HepG2 (cell line): ENCODE results near the gene IZUMO4. TPM values are rescaled to one million over a fixed set of nuclear protein-coding genes. Genes with fewer than 3 reads are reported as not detected.

Experiments
- ASH2L ChIP-seq: fragments of 300-600, 200-600 bp; sonication (generic); IDR thresholded peaks from 2 replicates; pipeline ENCODE4 v1.7.0; 2017; ENCODE audit warnings: low read depth, mild to moderate bottlenecking, moderate library complexity, mixed read lengths, low read length; ENCODE audit not compliant: insufficient read length
- CBX1 ChIP-seq: IDR thresholded peaks from one replicate; pipeline ENCODE4 v1.6.1; 2016; ENCODE audit warnings: antibody characterized with exemption, low read depth
- CHD2 ChIP-seq: IDR thresholded peaks from 2 replicates; pipeline ENCODE4 v1.6.1; 2011; ENCODE audit warnings: low read depth, low read length, improper control_type of control experiment
- DR1 ChIP-seq: sonication (generic); formaldehyde crosslinking; IDR thresholded peaks from 2 replicates; pipeline ENCODE4 v1.8.0; 2021; ENCODE audit warnings: mild to moderate bottlenecking, missing genetic modification reagents, inconsistent platforms
- FLYWCH1 ChIP-seq: sonication (generic); formaldehyde crosslinking; IDR thresholded peaks from 2 replicates; pipeline ENCODE4 v1.8.1; 2023; ENCODE audit warnings: mild to moderate bottlenecking, missing genetic modification reagents
- IRX3 ChIP-seq: sonication (generic); formaldehyde crosslinking; IDR thresholded peaks from 2 replicates; pipeline ENCODE4 v1.8.1; 2023; ENCODE audit warnings: mild to moderate bottlenecking, low read depth, missing genetic modification reagents, borderline replicate concordance
- KLF12 ChIP-seq: sonication (generic); formaldehyde crosslinking; IDR thresholded peaks from 2 replicates; pipeline ENCODE4 v1.4.0; 2020; ENCODE audit warnings: missing genetic modification reagents, borderline replicate concordance
- SALL1 ChIP-seq: sonication (generic); formaldehyde crosslinking; IDR thresholded peaks from 2 replicates; pipeline ENCODE4 v1.8.0; 2022; ENCODE audit warnings: mild to moderate bottlenecking, missing genetic modification reagents
- SAP130 ChIP-seq: IDR thresholded peaks from 2 replicates; pipeline ENCODE4 v1.6.1; 2016; ENCODE audit warnings: low read depth
- SIX4 ChIP-seq: sonication (generic); formaldehyde crosslinking; IDR thresholded peaks from 2 replicates; pipeline ENCODE4 v1.4.0; 2020; ENCODE audit warnings: missing genetic modification reagents
- TBX2 ChIP-seq: sonication (generic); formaldehyde crosslinking; IDR thresholded peaks from 2 replicates; pipeline ENCODE4 v1.5.0; 2020; ENCODE audit warnings: missing genetic modification reagents, mild to moderate bottlenecking, borderline replicate concordance
- TCF12 ChIP-seq, 2 experiments: fragments of 450-650 bp in 1 of 2; sonication (generic) in 1 of 2; formaldehyde crosslinking in 1 of 2; IDR thresholded peaks; 2 replicates each; pipeline versions ENCODE4 v1.6.1 to v1.8.0; 2017 to 2022; ENCODE audit warnings: antibody characterized with exemption in 1 of 2, mild to moderate bottlenecking in 1 of 2, missing genetic modification reagents in 1 of 2, moderate library complexity in 1 of 2
- TSC22D2 ChIP-seq: sonication (generic); formaldehyde crosslinking; IDR thresholded peaks from 2 replicates; pipeline ENCODE4 v1.5.1; 2020; ENCODE audit warnings: missing genetic modification reagents, mild to moderate bottlenecking, borderline replicate concordance
- ZNF326 ChIP-seq: sonication (generic); formaldehyde crosslinking; IDR thresholded peaks from 2 replicates; pipeline ENCODE4 v1.4.0; 2020; ENCODE audit warnings: missing genetic modification reagents, borderline replicate concordance
- ZNF549 ChIP-seq: sonication (generic); formaldehyde crosslinking; IDR thresholded peaks from 2 replicates; pipeline ENCODE4 v1.5.0; 2020; ENCODE audit warnings: missing genetic modification reagents
- ZNF589 ChIP-seq: sonication (generic); formaldehyde crosslinking; conservative IDR thresholded peaks from 2 replicates; pipeline ENCODE4 v1.8.0; 2022; ENCODE audit warnings: mild to moderate bottlenecking, moderate library complexity, missing genetic modification reagents
- ZNF737 ChIP-seq: sonication (generic); formaldehyde crosslinking; IDR thresholded peaks from 2 replicates; pipeline ENCODE4 v1.5.0; 2020; ENCODE audit warnings: missing genetic modification reagents, mild to moderate bottlenecking, borderline replicate concordance
- polyA plus RNA-seq, 8 experiments: library from polyadenylated mRNA; depleted of rRNA in 3 of 8; stranded (reverse) in 7 of 8; unstranded in 1 of 8; fragments of >200 nt; fragmentation: Illumina TruSeq in 4 of 8; extraction: Trizol in 4 of 8; gene quantifications; 2 replicates each; pipeline versions ENCODE4 v1.2.1 to v1.2.3, GENCODE V29; 2011 to 2016; ENCODE audit warnings: low read depth in 4 of 8, missing spikeins in 1 of 8, mixed read lengths in 1 of 8; ENCODE audit not compliant: insufficient read depth in 1 of 8
- total RNA-seq, 5 experiments: library from RNA; depleted of rRNA; stranded (reverse); fragments of >200 nt; fragmentation: Illumina TruSeq; extraction: Trizol; gene quantifications; 2 replicates each; pipeline ENCODE4 v1.2.3, GENCODE V29; 2016; ENCODE audit warnings: low read depth in 1 of 5
- TF ChIP-seq, protein P1 (sequence below): sonication (generic); formaldehyde crosslinking; IDR thresholded peaks from 2 replicates; pipeline ENCODE4 v1.4.0; 2020; ENCODE audit warnings: missing genetic modification reagents
- TF ChIP-seq, protein P2 (sequence below): IDR thresholded peaks from 2 replicates; pipeline ENCODE4 v1.6.1; 2016; ENCODE audit warnings: low read depth, borderline replicate concordance
- TF ChIP-seq, protein P3 (sequence below): sonication (generic); formaldehyde crosslinking; IDR thresholded peaks from 2 replicates; pipeline ENCODE4 v1.4.0; 2020; ENCODE audit warnings: mild to moderate bottlenecking, missing genetic modification reagents
- TF ChIP-seq, protein P4 (sequence below): sonication (generic); formaldehyde crosslinking; IDR thresholded peaks from 2 replicates; pipeline ENCODE4 v1.5.0; 2020; ENCODE audit warnings: missing genetic modification reagents, mild to moderate bottlenecking, borderline replicate concordance
- TF ChIP-seq, protein P5 (sequence below): IDR thresholded peaks from 2 replicates; pipeline ENCODE4 v1.6.1; 2016
- TF ChIP-seq, protein P6 (sequence below): sonication (generic); formaldehyde crosslinking; IDR thresholded peaks from 2 replicates; pipeline ENCODE4 v1.4.0; 2020; ENCODE audit warnings: missing genetic modification reagents

The IZUMO4 gene
- total and polyA plus RNA-seq, 2 of the 13 experiments (the other 11 are each of a cell fraction or from before 2014, with no cell fraction given): 0.77 to 3.9 TPM

DNA sequence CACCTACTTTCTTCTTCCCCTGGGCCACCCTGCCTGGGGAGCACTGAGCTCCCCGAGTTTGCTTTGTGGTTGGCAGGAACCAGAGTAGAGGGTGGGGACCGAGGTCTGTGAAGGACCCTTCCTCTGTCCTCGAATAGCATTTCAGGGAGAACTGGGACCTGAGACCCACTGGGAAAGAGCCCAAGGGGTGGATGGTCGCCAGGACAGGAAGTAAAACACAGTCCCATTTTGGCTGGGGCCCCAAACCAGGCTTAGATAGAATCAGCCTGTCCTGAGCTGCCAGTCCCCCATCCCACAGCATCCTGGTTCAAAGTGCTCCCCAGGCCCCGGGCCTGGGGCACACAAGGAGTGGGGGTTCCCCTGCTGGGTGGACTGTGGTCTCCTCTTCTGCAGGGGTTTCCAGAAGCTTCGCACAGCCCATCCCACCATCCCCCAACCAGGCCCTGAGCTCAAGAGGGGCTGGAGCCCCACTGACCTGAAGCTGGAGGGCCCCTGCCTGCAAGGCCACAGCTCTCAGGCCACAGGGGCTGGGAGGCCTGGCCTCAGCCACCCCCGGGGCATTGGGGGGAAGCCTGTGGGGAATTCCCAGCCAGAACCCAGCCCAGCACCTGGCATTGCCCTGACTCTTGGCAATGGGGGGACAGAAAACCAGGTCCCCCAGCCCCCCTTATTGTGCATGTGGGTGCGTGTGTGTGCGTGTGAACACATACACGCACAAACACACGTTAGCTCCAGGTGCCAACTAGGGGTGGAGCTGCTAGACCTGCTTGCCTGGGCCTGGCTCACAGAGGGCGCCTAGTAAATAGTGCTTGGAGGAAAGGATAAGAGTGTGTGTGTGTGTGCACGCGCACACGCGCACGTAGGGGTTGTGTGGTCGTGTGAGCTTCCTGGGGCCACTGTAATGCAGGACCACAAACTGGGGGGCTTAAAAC is 44.7 kb upstream of the IZUMO4 start (continued):
- TF ChIP-seq, protein P1, sequence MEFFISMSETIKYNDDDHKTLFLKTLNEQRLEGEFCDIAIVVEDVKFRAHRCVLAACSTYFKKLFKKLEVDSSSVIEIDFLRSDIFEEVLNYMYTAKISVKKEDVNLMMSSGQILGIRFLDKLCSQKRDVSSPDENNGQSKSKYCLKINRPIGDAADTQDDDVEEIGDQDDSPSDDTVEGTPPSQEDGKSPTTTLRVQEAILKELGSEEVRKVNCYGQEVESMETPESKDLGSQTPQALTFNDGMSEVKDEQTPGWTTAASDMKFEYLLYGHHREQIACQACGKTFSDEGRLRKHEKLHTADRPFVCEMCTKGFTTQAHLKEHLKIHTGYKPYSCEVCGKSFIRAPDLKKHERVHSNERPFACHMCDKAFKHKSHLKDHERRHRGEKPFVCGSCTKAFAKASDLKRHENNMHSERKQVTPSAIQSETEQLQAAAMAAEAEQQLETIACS: no peak
- TF ChIP-seq ASH2L: no peak
- no peak for TF ChIP-seq TCF12 (IDR thresholded peaks at IDR 0.05)
- no peak for TF ChIP-seq TCF12 (CRISPR knock-in tag; IDR thresholded peaks at IDR 0.05)
- TF ChIP-seq FLYWCH1 (CRISPR knock-in tag): no peak
- no peak for TF ChIP-seq DR1 (CRISPR knock-in tag)
- TF ChIP-seq KLF12 (CRISPR knock-in tag): peak; percentile 52; the same call in 1 of the 2 replicates
- TF ChIP-seq ZNF549 (CRISPR knock-in tag): no peak
- TF ChIP-seq, protein P2, sequence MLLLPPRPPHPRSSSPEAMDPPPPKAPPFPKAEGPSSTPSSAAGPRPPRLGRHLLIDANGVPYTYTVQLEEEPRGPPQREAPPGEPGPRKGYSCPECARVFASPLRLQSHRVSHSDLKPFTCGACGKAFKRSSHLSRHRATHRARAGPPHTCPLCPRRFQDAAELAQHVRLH (CRISPR knock-in tag): no peak
- no peak for TF ChIP-seq CBX1
- TF ChIP-seq ZNF326 (CRISPR knock-in tag): no peak
- TF ChIP-seq ZNF589 (CRISPR knock-in tag): no peak
- TF ChIP-seq, protein P3, sequence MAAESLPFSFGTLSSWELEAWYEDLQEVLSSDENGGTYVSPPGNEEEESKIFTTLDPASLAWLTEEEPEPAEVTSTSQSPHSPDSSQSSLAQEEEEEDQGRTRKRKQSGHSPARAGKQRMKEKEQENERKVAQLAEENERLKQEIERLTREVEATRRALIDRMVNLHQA: no peak
- peak; percentile 84; the same call in 1 of the 2 replicates for TF ChIP-seq TBX2
- TF ChIP-seq, protein P4, sequence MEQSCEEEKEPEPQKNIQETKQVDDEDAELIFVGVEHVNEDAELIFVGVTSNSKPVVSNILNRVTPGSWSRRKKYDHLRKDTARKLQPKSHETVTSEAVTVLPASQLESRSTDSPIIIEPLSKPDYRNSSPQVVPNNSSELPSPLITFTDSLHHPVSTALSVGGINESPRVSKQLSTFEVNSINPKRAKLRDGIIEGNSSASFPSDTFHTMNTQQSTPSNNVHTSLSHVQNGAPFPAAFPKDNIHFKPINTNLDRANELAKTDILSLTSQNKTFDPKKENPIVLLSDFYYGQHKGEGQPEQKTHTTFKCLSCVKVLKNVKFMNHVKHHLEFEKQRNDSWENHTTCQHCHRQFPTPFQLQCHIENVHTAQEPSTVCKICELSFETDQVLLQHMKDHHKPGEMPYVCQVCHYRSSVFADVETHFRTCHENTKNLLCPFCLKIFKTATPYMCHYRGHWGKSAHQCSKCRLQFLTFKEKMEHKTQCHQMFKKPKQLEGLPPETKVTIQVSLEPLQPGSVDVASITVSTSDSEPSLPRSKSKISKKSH (CRISPR knock-in tag): no peak
- TF ChIP-seq, protein P5, sequence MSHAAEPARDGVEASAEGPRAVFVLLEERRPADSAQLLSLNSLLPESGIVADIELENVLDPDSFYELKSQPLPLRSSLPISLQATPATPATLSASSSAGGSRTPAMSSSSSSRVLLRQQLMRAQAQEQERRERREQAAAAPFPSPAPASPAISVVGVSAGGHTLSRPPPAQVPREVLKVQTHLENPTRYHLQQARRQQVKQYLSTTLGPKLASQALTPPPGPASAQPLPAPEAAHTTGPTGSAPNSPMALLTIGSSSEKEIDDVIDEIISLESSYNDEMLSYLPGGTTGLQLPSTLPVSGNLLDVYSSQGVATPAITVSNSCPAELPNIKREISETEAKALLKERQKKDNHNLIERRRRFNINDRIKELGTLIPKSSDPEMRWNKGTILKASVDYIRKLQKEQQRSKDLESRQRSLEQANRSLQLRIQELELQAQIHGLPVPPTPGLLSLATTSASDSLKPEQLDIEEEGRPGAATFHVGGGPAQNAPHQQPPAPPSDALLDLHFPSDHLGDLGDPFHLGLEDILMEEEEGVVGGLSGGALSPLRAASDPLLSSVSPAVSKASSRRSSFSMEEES (CRISPR knock-in tag): no peak
- TF ChIP-seq, protein P6, sequence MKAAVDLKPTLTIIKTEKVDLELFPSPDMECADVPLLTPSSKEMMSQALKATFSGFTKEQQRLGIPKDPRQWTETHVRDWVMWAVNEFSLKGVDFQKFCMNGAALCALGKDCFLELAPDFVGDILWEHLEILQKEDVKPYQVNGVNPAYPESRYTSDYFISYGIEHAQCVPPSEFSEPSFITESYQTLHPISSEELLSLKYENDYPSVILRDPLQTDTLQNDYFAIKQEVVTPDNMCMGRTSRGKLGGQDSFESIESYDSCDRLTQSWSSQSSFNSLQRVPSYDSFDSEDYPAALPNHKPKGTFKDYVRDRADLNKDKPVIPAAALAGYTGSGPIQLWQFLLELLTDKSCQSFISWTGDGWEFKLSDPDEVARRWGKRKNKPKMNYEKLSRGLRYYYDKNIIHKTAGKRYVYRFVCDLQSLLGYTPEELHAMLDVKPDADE (CRISPR knock-in tag): no peak
- TF ChIP-seq SALL1 (CRISPR knock-in tag): no peak
- no peak for TF ChIP-seq ZNF737 (CRISPR knock-in tag)
- TF ChIP-seq TSC22D2 (CRISPR knock-in tag): no peak
- no peak for TF ChIP-seq SIX4 (CRISPR knock-in tag)
- TF ChIP-seq SAP130: peak; percentile 42; the same call in 1 of the 2 replicates
- TF ChIP-seq CHD2: no peak
- no peak for TF ChIP-seq IRX3
